H9 (cell line): ENCODE measurements around the gene GATD1. TPM values are rescaled to one million over a fixed set of nuclear protein-coding genes. Genes with fewer than 3 reads are reported as not detected.

ENCODE experiments used
- DNase-seq: peaks from one replicate; pipeline ENCODE4 v3.0.0-alpha.2; 2017
- H2AFZ ChIP-seq: one replicate; pipeline ENCODE4 v1.6.1; 2013; ENCODE audit warnings: mild to moderate bottlenecking, low read length, control low read depth, moderate library complexity
- H2AK5ac ChIP-seq: 2 replicates; pipeline ENCODE4 v1.6.1; 2013; ENCODE audit warnings: low read length, control low read depth, mixed read lengths; ENCODE audit not compliant: insufficient read length
- H2BK120ac ChIP-seq: one replicate; pipeline ENCODE4 v1.6.1; 2013; ENCODE audit warnings: low read depth, mild to moderate bottlenecking, low read length, control low read depth, inconsistent platforms; ENCODE audit not compliant: poor library complexity, severe bottlenecking
- H2BK12ac ChIP-seq: 2 replicates; pipeline ENCODE4 v1.6.1; 2013; ENCODE audit warnings: low read length, control low read depth, mixed read lengths, low read depth; ENCODE audit not compliant: insufficient read length
- H2BK15ac ChIP-seq: 2 replicates; pipeline ENCODE4 v1.6.1; 2013; ENCODE audit warnings: low read depth, low read length, control low read depth
- H2BK20ac ChIP-seq: one replicate; pipeline ENCODE4 v1.6.1; 2013; ENCODE audit warnings: low read depth, mild to moderate bottlenecking, low read length, control low read depth, inconsistent platforms; ENCODE audit not compliant: poor library complexity, severe bottlenecking
- H2BK5ac ChIP-seq: 2 replicates; pipeline ENCODE4 v1.6.1; 2013; ENCODE audit warnings: low read length, control low read depth, mixed read lengths; ENCODE audit not compliant: insufficient read length
- H3K14ac ChIP-seq: 2 replicates; pipeline ENCODE4 v1.6.1; 2013; ENCODE audit warnings: low read length, control low read depth; ENCODE audit not compliant: insufficient read depth
- H3K18ac ChIP-seq: 2 replicates; pipeline ENCODE4 v1.6.1; 2013; ENCODE audit warnings: low read depth, mild to moderate bottlenecking, mixed read lengths, low read length, control low read depth; ENCODE audit not compliant: insufficient read length
- H3K23ac ChIP-seq: 2 replicates; pipeline ENCODE4 v1.6.1; 2013; ENCODE audit warnings: low read length, control low read depth, mixed read lengths, low read depth; ENCODE audit not compliant: insufficient read length
- H3K23me2 ChIP-seq: 2 replicates; pipeline ENCODE4 v1.6.1; 2013; ENCODE audit warnings: low read depth, mild to moderate bottlenecking, mixed read lengths, low read length, control low read depth; ENCODE audit not compliant: insufficient read length, poor library complexity, severe bottlenecking
- H3K27ac ChIP-seq: 2 replicates; pipeline ENCODE4 v1.5.1; 2013; ENCODE audit warnings: low read length, control low read depth, mixed read lengths, low read depth; ENCODE audit not compliant: insufficient read length
- H3K27me3 ChIP-seq: 2 replicates; pipeline ENCODE4 v1.6.1; 2013; ENCODE audit warnings: low read length, control low read depth, inconsistent platforms; ENCODE audit not compliant: insufficient read depth
- H3K4ac ChIP-seq: 2 replicates; pipeline ENCODE4 v1.6.1; 2013; ENCODE audit warnings: low read depth, mild to moderate bottlenecking, control low read depth, inconsistent platforms, low read length, moderate library complexity
- H3K4me1 ChIP-seq: 2 replicates; pipeline ENCODE4 v1.6.1; 2013; ENCODE audit warnings: low read length, control low read depth, inconsistent platforms; ENCODE audit not compliant: insufficient read depth
- H3K4me2 ChIP-seq: 2 replicates; pipeline ENCODE4 v1.6.1; 2013; ENCODE audit warnings: low read length, control low read depth, mixed read lengths; ENCODE audit not compliant: insufficient read length, insufficient read depth
- H3K56ac ChIP-seq: 2 replicates; pipeline ENCODE4 v1.6.1; 2013; ENCODE audit warnings: low read depth, mild to moderate bottlenecking, mixed read lengths, low read length, control low read depth; ENCODE audit not compliant: insufficient read length
- H3K79me1 ChIP-seq: 2 replicates; pipeline ENCODE4 v1.6.1; 2013; ENCODE audit warnings: low read depth, mild to moderate bottlenecking, moderate library complexity, low read length, control low read depth, inconsistent platforms; ENCODE audit not compliant: insufficient read depth, poor library complexity, severe bottlenecking
- H3K79me2 ChIP-seq: 2 replicates; pipeline ENCODE4 v1.6.1; 2013; ENCODE audit warnings: low read length, control low read depth, inconsistent platforms; ENCODE audit not compliant: insufficient read depth
- H3K9ac ChIP-seq: 2 replicates; pipeline ENCODE4 v1.6.1; 2013; ENCODE audit warnings: low read length, control low read depth, mixed read lengths; ENCODE audit not compliant: insufficient read length; ENCODE audit errors: extremely low read depth
- H3K9me3 ChIP-seq: one replicate; pipeline ENCODE4 v1.6.1; 2013; ENCODE audit warnings: low read depth, low read length, inconsistent platforms; ENCODE audit not compliant: control insufficient read depth
- H3T11ph ChIP-seq: one replicate; pipeline ENCODE4 v1.6.1; 2013; ENCODE audit warnings: mild to moderate bottlenecking, low read length, control low read depth, inconsistent platforms
- H4K20me1 ChIP-seq: one replicate; pipeline ENCODE4 v1.6.1; 2013; ENCODE audit not compliant: control insufficient read depth, insufficient read length, insufficient read depth
- H4K5ac ChIP-seq: 2 replicates; pipeline ENCODE4 v1.6.1; 2013; ENCODE audit warnings: low read depth, mild to moderate bottlenecking, mixed read lengths, low read length, control low read depth; ENCODE audit not compliant: insufficient read length
- H4K8ac ChIP-seq: replicated peaks from 2 replicates; pipeline ENCODE4 v1.6.1; 2013; ENCODE audit warnings: low read length, control low read depth, mixed read lengths, low read depth; ENCODE audit not compliant: insufficient read length
- H4K91ac ChIP-seq: 2 replicates; pipeline ENCODE4 v1.6.1; 2013; ENCODE audit warnings: low read depth, mild to moderate bottlenecking, moderate library complexity, mixed read lengths, low read length, control low read depth; ENCODE audit not compliant: insufficient read length
- H3K27ac Mint-ChIP-seq, 3 experiments: 2 replicates in 2 of 3; 3 replicates in 1 of 3; pipeline ENCODE4 v1.8.0; 2020 to 2021; ENCODE audit warnings: mixed read lengths in 3 of 3, mild to moderate bottlenecking in 1 of 3, moderate library complexity in 1 of 3
- H3K27me3 Mint-ChIP-seq: 2 replicates; pipeline ENCODE4 v1.8.0; 2021; ENCODE audit warnings: low read depth, mild to moderate bottlenecking, moderate library complexity, mixed read lengths
- H3K36me3 Mint-ChIP-seq, 3 experiments: 2 replicates in 2 of 3; 3 replicates in 1 of 3; pipeline ENCODE4 v1.8.0; 2020 to 2021; ENCODE audit warnings: low read depth in 3 of 3, mixed read lengths in 3 of 3; ENCODE audit not compliant: insufficient read depth in 1 of 3
- H3K4me1 Mint-ChIP-seq, 2 experiments: 2 replicates each; pipeline ENCODE4 v1.8.0; 2020; ENCODE audit warnings: mixed read lengths in 2 of 2
- H3K4me3 Mint-ChIP-seq, 2 experiments: 2 replicates in 1 of 2; 3 replicates in 1 of 2; pipeline ENCODE4 v1.8.0; 2020 to 2021; ENCODE audit warnings: mild to moderate bottlenecking in 2 of 2, mixed read lengths in 2 of 2, moderate library complexity in 1 of 2
- H3K9me3 Mint-ChIP-seq, 2 experiments: 2 replicates in 1 of 2; 3 replicates in 1 of 2; pipeline ENCODE4 v1.8.0; 2020; ENCODE audit warnings: mild to moderate bottlenecking in 2 of 2, mixed read lengths in 2 of 2, moderate library complexity in 1 of 2
- WGBS: extraction: QIAGEN DNeasy Blood & Tissue Kit; methylation state at CpG from one replicate; pipeline ENCODE4 v1.1.7; 2013; ENCODE audit warnings: missing lambda C conversion rate, low lambda C conversion rate, mixed read lengths; ENCODE audit not compliant: insufficient read length; ENCODE audit errors: extremely low coverage; 5-methylcytosine and 5-hydroxymethylcytosine counted together
- total RNA-seq: library from RNA; stranded (reverse); gene quantifications from 2 replicates; pipeline ENCODE4 v1.2.1, GENCODE V29; 2021
- TF ChIP-seq, protein P1 (sequence below): fragments of 200-600 bp; sonication (generic); conservative IDR thresholded peaks from 3 replicates; pipeline ENCODE4 v1.8.0; 2021; ENCODE audit warnings: antibody characterized with exemption, mild to moderate bottlenecking

Gene GATD1
- total RNA-seq, 1 experiment from 2014 or later: 60.0 TPM

DNA sequence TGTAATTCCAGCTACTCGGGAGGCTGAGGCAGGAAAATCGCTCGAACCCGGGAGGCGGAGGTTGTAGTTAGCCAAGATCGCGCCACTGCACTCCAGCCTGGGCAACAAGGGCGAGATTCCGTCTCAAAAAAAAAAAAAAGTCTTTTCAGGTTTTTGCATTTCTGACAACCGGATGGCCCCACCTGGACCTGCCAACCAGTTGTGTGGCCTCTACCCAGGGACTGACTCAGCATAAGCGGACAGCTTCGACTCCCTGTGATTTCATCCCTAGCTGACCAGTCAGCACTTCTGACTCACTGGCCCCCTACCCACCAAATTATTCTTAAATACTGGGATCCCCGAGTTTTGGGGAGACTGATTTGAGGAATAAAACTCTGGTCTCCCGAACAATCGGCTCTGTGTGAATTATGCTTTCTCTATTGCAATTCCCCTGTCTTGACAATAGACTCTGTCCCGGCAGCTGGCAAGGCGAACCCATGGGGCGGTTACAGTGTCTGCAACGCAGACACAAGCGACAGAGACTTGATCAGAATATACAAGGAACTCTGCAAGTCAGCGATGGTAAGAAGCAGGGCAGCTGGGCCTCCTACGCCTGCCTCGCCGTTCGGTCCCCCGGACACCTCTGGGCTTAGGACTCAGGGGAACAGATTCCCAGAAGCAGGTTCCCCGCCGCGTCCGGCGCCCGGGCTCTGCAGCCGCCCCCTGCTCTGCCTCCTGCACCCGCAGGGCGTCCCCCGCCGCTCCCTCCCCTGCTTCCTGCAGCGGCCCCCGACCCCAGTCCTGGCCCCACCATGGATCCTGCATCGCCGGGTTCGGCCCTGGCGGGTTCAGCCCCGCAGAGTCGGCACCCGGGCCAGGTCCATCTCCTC lies 30.8 kb downstream of the GATD1 start:
- no peak overlapping the region for H4K8ac ChIP-seq
- peak; percentile 65 for DNase-seq
- Mint-ChIP-seq H3K27ac (peak overlapping the region; percentile 97 to 98 (median 98)), H3K4me1 (peaks cover 24 to 40% of the 10 kb centered on the region in 2 experiments), H3K27me3 (no peaks in the 10 kb centered on the region), H3K4me3 (peak overlapping the region; percentile 83 to 92), H3K36me3 (peaks cover 5 to 13% (median 8%) of the 10 kb centered on the region in 3 experiments; a peak in 6 of 7 replicates), H3K9me3 (no peaks in the 10 kb centered on the region)
- peak overlapping the region; percentile 90 for H3K14ac ChIP-seq
- no CpG with 5 or more reads among the region's 46 CpGs for WGBS
- no peak overlapping the region for H3T11ph ChIP-seq
- H2BK20ac ChIP-seq: no peak overlapping the region
- no peaks in the 10 kb centered on the region for H3K27me3 ChIP-seq
- H2AK5ac ChIP-seq: no peak overlapping the region
- peak overlapping the region; percentile 73 for H3K18ac ChIP-seq
- no peak overlapping the region for H3K4ac ChIP-seq
- no peak overlapping the region for H2AFZ ChIP-seq
- H3K4me2 ChIP-seq: peak overlapping the region; percentile 98
- H3K9ac ChIP-seq: peak overlapping the region; percentile 45
- H3K23ac ChIP-seq: no peak overlapping the region
- no peak overlapping the region for H4K91ac ChIP-seq
- TF ChIP-seq, protein P1, sequence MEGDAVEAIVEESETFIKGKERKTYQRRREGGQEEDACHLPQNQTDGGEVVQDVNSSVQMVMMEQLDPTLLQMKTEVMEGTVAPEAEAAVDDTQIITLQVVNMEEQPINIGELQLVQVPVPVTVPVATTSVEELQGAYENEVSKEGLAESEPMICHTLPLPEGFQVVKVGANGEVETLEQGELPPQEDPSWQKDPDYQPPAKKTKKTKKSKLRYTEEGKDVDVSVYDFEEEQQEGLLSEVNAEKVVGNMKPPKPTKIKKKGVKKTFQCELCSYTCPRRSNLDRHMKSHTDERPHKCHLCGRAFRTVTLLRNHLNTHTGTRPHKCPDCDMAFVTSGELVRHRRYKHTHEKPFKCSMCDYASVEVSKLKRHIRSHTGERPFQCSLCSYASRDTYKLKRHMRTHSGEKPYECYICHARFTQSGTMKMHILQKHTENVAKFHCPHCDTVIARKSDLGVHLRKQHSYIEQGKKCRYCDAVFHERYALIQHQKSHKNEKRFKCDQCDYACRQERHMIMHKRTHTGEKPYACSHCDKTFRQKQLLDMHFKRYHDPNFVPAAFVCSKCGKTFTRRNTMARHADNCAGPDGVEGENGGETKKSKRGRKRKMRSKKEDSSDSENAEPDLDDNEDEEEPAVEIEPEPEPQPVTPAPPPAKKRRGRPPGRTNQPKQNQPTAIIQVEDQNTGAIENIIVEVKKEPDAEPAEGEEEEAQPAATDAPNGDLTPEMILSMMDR: no peak; the same call in 2 of the 3 replicates
- no peak overlapping the region for H4K5ac ChIP-seq
- H3K56ac ChIP-seq: no peak overlapping the region
- no peaks in the 10 kb centered on the region; the same call in 1 of the 2 replicates for H3K4me1 ChIP-seq
- H3K79me1 ChIP-seq: peaks cover 8% of the 10 kb centered on the region
- H3K9me3 ChIP-seq: no peaks in the 10 kb centered on the region
- no peaks in the 10 kb centered on the region for H4K20me1 ChIP-seq
- H2BK5ac ChIP-seq: no peak overlapping the region
- no peak overlapping the region for H2BK15ac ChIP-seq
- H3K23me2 ChIP-seq: peaks cover 10% of the 10 kb centered on the region
- peak overlapping the region; percentile 50 for H3K27ac ChIP-seq
- no peak overlapping the region for H2BK12ac ChIP-seq
- H3K79me2 ChIP-seq: peaks cover 33% of the 10 kb centered on the region
- no peak overlapping the region for H2BK120ac ChIP-seq
